ENCODE data around the gene TMOD1.

DNA sequence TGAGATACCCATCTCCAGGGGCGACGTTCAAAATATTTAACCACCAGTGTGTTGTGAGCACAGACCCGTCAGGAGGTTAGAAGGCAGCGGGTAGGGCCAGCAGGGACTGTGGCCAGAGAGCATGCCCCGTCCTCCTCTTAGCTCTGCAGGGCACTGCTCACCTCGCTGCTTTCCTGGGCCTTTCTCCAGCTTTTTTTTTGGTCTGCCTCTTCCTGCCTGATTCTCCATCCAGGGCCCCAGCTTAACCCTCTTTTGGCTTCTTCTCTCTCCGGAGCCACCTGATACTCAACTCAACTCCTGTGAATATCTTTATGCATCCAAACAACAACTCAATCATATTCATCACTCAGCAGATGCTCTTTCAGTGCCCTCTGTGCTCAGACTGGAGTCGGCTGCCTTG lies 44.0 kb downstream of the TMOD1 start:
- no peak for TF ChIP-seq POLR2A (IDR thresholded peaks at IDR 0.05)
- no peak for TF ChIP-seq POLR2AphosphoS5 (IDR thresholded peaks at IDR 0.05)
- TF ChIP-seq, protein P1, sequence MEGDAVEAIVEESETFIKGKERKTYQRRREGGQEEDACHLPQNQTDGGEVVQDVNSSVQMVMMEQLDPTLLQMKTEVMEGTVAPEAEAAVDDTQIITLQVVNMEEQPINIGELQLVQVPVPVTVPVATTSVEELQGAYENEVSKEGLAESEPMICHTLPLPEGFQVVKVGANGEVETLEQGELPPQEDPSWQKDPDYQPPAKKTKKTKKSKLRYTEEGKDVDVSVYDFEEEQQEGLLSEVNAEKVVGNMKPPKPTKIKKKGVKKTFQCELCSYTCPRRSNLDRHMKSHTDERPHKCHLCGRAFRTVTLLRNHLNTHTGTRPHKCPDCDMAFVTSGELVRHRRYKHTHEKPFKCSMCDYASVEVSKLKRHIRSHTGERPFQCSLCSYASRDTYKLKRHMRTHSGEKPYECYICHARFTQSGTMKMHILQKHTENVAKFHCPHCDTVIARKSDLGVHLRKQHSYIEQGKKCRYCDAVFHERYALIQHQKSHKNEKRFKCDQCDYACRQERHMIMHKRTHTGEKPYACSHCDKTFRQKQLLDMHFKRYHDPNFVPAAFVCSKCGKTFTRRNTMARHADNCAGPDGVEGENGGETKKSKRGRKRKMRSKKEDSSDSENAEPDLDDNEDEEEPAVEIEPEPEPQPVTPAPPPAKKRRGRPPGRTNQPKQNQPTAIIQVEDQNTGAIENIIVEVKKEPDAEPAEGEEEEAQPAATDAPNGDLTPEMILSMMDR (IDR thresholded peaks at IDR 0.05) = no peak

Measured in breast epithelium (tissue), 3 donors.